BJ (cell line): ENCODE data around the gene RPL18. TPM values are rescaled to one million over a fixed set of nuclear protein-coding genes. Genes with fewer than 3 reads are reported as not detected.

ENCODE experiments used
- CTCF ChIA-PET: fragments of 350-600 bp; formaldehyde crosslinking; extraction: SDS; loops from one replicate; lab custom pipeline; 2021; ENCODE audit warnings: antibody characterized with exemption, inconsistent platforms; lab: Yijun Ruan, JAX
- POLR2A ChIA-PET: fragments of 300-600 bp; sonication (Branson Sonifier 250); formaldehyde crosslinking; extraction: SDS; loops from one replicate; lab custom pipeline; 2021; ENCODE audit warnings: antibody characterized with exemption; lab: Charles Lee
- DNase-seq: peaks from one replicate; pipeline ENCODE4 v3.0.0-alpha.2; 2011; ENCODE audit warnings: low read depth
- H3K27me3 ChIP-seq: 2 replicates; pipeline ENCODE4 v1.6.0; 2011; ENCODE audit warnings: low read length; ENCODE audit not compliant: control insufficient read depth, insufficient read depth
- H3K36me3 ChIP-seq: 2 replicates; pipeline ENCODE4 v1.5.1; 2011; ENCODE audit warnings: low read length; ENCODE audit not compliant: control insufficient read depth, insufficient read depth
- H3K4me3 ChIP-seq: 2 replicates; pipeline ENCODE4 v1.5.1; 2011; ENCODE audit warnings: low read depth, mild to moderate bottlenecking, control low read depth, low read length
- CTCF ChIP-seq: IDR thresholded peaks from 2 replicates; pipeline ENCODE4 v1.5.1; 2011; ENCODE audit warnings: low read depth, mild to moderate bottlenecking, control low read depth, inconsistent platforms, low read length, moderate library complexity; ENCODE audit not compliant: insufficient read depth
- polyA plus RNA-seq: library from polyadenylated mRNA; depleted of rRNA; stranded (reverse); fragments of >200 nt; gene quantifications from 2 replicates; pipeline ENCODE4 v1.2.3, GENCODE V29; 2011

The RPL18 gene
- polyA plus RNA-seq, 1 experiment = 1,324 TPM

GRCh38 chr19:48618278-48618915, 581 bp downstream of the RPL18 start:
- DNase-seq = no peak
- peaks cover 26% of the 10 kb centered on the region for H3K36me3 ChIP-seq
- ChIA-PET CTCF (interaction anchor here (1.2 to 1.6 kb wide), 3 partner anchors 10 to 30 kb away, joined by 4 to 7 read pairs (median 4); partner anchors contain the start of gene CA11), POLR2A (interaction anchor here (1.0 kb wide), 1 partner anchor 219 kb away, joined by 9 read pairs; no protein-coding TSS in a partner anchor)
- peak overlapping the region; percentile 94 for H3K4me3 ChIP-seq
- TF ChIP-seq CTCF = no peak
- H3K27me3 ChIP-seq = no peaks in the 10 kb centered on the region

GRCh38 chr19:48617146-48617937, 1.6 kb downstream of the RPL18 start:
- no peak for TF ChIP-seq CTCF
- no peak for DNase-seq
- CTCF ChIA-PET = interaction anchor here (0.6 to 2.1 kb wide), 5 partner anchors 9 to 548 kb away, joined by 3 to 8 read pairs (median 4); no protein-coding TSS in a partner anchor
- Histone ChIP-seq H3K27me3 (no peaks in the 10 kb centered on the region), H3K36me3 (peaks cover 26% of the 10 kb centered on the region), H3K4me3 (peak overlapping the region; percentile 94)
- POLR2A ChIA-PET = no interaction called here

GRCh38 chr19:48616491-48617056, 2.4 kb downstream of the RPL18 start:
- peaks cover 26% of the 10 kb centered on the region for H3K36me3 ChIP-seq
- TF ChIP-seq CTCF = no peak
- POLR2A ChIA-PET = no interaction called here
- CTCF ChIA-PET = interaction anchor here (0.6 to 2.1 kb wide), 5 partner anchors 8 to 548 kb away, joined by 3 to 8 read pairs (median 4); no protein-coding TSS in a partner anchor
- H3K4me3 ChIP-seq = peak overlapping the region; percentile 14; the same call in 1 of the 2 replicates
- H3K27me3 ChIP-seq = no peaks in the 10 kb centered on the region
- no peak for DNase-seq

DNA sequence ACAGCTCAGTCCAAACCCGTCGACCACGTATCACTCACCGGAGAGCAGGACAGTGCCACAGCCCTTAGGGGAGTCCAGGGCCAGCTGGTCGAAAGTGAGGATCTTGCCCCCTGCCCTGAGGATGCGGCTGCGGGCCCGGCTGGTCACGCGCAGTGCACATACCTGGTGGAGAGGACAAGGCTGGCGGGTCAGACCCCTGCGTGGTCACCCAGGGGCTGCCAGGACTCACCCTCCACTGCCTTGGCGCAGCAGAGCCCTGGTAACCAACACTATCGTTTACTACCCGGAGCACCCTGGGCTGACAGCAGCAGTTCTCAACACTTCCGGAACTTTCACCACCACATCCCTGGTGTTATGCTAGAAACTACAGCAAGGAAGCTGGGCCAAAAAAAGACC, 2.9 kb downstream of the RPL18 start:
- TF ChIP-seq CTCF = no peak
- Histone ChIP-seq H3K36me3 (peaks cover 26% of the 10 kb centered on the region), H3K4me3 (no peak overlapping the region), H3K27me3 (no peaks in the 10 kb centered on the region)
- no peak for DNase-seq
- CTCF ChIA-PET = interaction anchor here (2.1 kb wide), 1 partner anchor 27 kb away, joined by 8 read pairs; no protein-coding TSS in a partner anchor
- POLR2A ChIA-PET = no interaction called here
